ENCODE measurements around the gene ZHX3. TPM values are rescaled to one million over a fixed set of nuclear protein-coding genes. Genes with fewer than 3 reads are reported as not detected.
A peak's percentile ranks its signal among the peaks of the same experiment; 100 is the strongest.

Gene ZHX3
- total and polyA plus RNA-seq, 7 donors: 3.6 to 69.0 (median 39.2) TPM

DNA sequence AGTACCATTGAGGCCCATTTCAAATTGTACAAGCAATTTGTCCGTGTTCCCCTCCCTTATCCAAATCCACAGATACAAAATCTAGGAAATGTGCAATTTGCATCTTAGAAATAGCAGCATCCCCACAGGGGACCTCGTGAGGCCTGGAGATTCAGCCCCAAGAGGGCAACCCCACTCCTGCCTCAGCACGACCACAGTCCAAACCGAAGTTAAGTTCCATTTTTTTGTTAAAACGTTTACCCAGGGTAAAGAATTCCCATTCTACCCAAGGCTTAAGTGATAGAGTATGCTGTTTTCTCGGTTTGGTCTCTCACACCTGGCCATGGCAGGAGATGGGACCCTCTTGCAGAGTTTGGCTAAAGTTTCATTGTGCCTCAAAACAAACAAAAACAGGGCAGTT is 139.0 kb downstream of the ZHX3 start:
- Histone ChIP-seq H3K36me3 (peaks cover 0 to 30% (median 8%) of the 10 kb centered on the region in 4 donors), H3K4me1 (peaks cover 0 to 65% (median 63%) of the 10 kb centered on the region in 4 donors), H3K9me3 (no peaks in the 10 kb centered on the region), H3K27ac (peak overlapping the region; percentile 74 to 83 (median 80)), H3K27me3 (no peaks in the 10 kb centered on the region), H3K4me3 (no peak overlapping the region)
- intact Hi-C loops (cut with DNase I): loop anchor here (10.0 kb wide), 1 partner anchor 236 kb away; no protein-coding TSS in a partner anchor
- WGBS, 2 donors: 84 to 85% methylated on average over 6 of the region's 6 CpGs
- TF ChIP-seq, protein P1, sequence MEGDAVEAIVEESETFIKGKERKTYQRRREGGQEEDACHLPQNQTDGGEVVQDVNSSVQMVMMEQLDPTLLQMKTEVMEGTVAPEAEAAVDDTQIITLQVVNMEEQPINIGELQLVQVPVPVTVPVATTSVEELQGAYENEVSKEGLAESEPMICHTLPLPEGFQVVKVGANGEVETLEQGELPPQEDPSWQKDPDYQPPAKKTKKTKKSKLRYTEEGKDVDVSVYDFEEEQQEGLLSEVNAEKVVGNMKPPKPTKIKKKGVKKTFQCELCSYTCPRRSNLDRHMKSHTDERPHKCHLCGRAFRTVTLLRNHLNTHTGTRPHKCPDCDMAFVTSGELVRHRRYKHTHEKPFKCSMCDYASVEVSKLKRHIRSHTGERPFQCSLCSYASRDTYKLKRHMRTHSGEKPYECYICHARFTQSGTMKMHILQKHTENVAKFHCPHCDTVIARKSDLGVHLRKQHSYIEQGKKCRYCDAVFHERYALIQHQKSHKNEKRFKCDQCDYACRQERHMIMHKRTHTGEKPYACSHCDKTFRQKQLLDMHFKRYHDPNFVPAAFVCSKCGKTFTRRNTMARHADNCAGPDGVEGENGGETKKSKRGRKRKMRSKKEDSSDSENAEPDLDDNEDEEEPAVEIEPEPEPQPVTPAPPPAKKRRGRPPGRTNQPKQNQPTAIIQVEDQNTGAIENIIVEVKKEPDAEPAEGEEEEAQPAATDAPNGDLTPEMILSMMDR (IDR thresholded peaks at IDR 0.05): no peak
- no peak for TF ChIP-seq EP300 (IDR thresholded peaks at IDR 0.05)
- TF ChIP-seq POLR2AphosphoS5 (IDR thresholded peaks at IDR 0.05): no peak
- no peak for TF ChIP-seq POLR2A (IDR thresholded peaks at IDR 0.05)
- DNase-seq: no peak

DNA sequence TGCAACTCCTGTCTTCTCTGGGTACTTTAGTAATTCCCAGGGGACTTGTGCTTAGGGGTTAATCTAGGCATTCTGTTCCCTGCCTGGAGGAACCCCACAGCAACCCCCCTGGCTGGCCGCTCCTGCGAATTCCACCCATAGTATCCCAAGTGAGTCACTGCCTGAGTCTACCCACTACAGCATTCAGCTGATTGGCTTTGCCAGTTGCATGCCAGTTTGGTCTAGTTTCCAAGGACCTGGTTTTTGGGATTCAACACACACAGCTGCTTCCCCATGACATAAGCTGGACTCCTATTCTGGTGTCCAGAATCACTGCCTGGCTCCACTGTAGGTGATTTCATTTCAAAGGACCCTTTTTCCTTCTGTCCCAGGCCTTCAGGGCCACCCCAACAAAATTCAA is 139.9 kb downstream of the ZHX3 start:
- Histone ChIP-seq H3K36me3 (peaks cover 3 to 25% (median 8%) of the 10 kb centered on the region in 4 donors), H3K9me3 (no peaks in the 10 kb centered on the region), H3K4me1 (peaks cover 0 to 73% (median 71%) of the 10 kb centered on the region in 4 donors), H3K4me3 (no peak overlapping the region), H3K27me3 (no peaks in the 10 kb centered on the region), H3K27ac (peak overlapping the region; percentile 74 to 83 (median 80))
- no peak for DNase-seq
- 82 to 87% methylated on average over 2 of the region's 2 CpGs for WGBS, 2 donors
- TF ChIP-seq POLR2AphosphoS5 (IDR thresholded peaks at IDR 0.05): peak in 1 of 4 donors; percentile 34
- peak in 1 of 4 donors; percentile 18 for TF ChIP-seq EP300 (IDR thresholded peaks at IDR 0.05)
- TF ChIP-seq POLR2A (IDR thresholded peaks at IDR 0.05): no peak
- intact Hi-C loops (cut with DNase I): loop anchor here (10.0 kb wide), 1 partner anchor 237 kb away; no protein-coding TSS in a partner anchor

DNA sequence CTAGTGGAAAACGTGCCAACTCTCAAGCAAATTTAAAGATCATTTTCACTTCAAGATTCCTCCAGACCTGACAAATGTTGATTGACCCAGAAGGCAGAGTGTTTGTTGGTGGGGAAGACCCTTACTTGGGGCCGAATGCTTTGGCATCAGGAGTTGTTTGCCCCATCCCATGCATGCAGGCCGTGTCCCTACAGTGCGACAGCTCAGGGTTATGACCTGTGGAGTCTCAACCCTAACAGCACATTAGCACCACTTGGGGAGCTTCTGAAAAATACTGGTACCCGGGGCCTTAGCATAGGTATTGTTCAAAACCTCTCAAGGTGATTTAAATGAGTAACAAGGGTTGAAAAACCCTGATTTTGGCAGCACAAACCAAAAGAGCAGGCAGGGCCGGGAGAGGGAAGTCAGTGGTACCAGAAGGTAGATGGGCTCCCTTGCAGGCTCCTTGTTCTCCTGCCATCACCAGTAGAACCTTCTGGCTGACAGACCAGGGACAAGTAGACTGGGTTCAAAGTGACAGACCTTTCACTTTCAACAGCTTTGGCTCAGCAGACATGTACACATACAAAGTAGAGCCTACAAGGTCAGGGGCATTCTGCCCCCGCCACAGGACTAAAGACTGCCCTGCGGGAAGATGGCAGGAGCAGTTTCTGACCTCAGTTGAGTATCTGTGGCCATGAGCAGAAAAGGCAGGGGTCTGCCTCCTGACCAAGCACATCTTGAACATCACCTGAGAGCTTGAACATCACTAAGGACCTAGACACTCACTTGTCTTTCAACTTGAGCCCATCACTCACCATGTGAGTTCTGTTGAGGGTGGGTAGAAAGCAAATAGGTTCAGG is 140.6 kb downstream of the ZHX3 start:
- DNase-seq: no peak
- H3K27ac ChIP-seq: peak overlapping the region; percentile 74 to 83 (median 80)
- intact Hi-C loops (cut with DNase I): loop anchor here (10.0 kb wide), 1 partner anchor 238 kb away; no protein-coding TSS in a partner anchor
- 87 to 90% methylated on average over 8 of the region's 8 CpGs for WGBS, 2 donors
- TF ChIP-seq POLR2AphosphoS5 (IDR thresholded peaks at IDR 0.05) (no peak), EP300 (IDR thresholded peaks at IDR 0.05) (no peak), POLR2A (IDR thresholded peaks at IDR 0.05) (no peak)
- TF ChIP-seq, protein P1 (IDR thresholded peaks at IDR 0.05): no peak
- H3K36me3 ChIP-seq: peaks cover 4 to 27% (median 6%) of the 10 kb centered on the region in 4 donors
- H3K27me3 ChIP-seq: no peaks in the 10 kb centered on the region
- H3K4me1 ChIP-seq: peaks cover 0 to 80% (median 78%) of the 10 kb centered on the region in 4 donors
- H3K4me3 ChIP-seq: no peak overlapping the region
- H3K9me3 ChIP-seq: no peaks in the 10 kb centered on the region

DNA sequence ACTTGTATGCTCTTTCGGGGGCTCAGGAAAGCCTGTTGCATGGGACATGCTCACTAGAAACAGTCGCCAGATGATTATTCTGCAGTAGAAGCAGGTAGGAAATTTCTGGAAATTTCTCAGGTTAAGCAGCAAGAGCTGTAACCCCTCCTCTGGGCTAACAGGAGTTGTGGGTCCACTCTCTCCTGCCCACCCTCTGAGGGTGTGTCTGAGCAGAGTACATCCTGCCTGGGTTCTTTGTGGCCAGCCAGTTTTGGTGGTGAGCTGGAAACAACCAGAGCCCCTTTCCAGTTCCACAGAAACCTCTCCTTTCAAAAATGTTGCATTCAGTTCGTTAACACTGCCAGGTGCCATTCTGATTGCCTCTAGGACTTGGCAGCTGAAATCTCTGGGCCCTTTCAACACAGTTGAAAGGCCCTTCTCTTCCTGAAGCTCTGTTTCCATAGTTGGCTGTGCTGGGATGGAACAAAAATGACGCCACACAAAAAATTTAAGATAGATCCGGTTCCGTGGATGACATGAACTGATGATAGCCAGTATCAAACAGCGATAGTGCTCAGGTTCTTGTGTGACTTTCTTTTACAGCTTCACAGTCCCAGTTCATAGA is 141.7 kb downstream of the ZHX3 start:
- 91 to 92% methylated on average over 7 of the region's 7 CpGs for WGBS, 2 donors
- intact Hi-C loops (cut with DNase I): loop anchor here (10.0 kb wide), 1 partner anchor 239 kb away; no protein-coding TSS in a partner anchor
- no peak for DNase-seq
- Histone ChIP-seq H3K4me1 (peaks cover 0 to 84% (median 81%) of the 10 kb centered on the region in 4 donors), H3K36me3 (peaks cover 4 to 36% (median 7%) of the 10 kb centered on the region in 4 donors), H3K4me3 (no peak overlapping the region), H3K27me3 (no peaks in the 10 kb centered on the region), H3K27ac (peak overlapping the region; percentile 74 to 83 (median 80)), H3K9me3 (no peaks in the 10 kb centered on the region)
- TF ChIP-seq, protein P1 (IDR thresholded peaks at IDR 0.05): no peak
- TF ChIP-seq EP300 (IDR thresholded peaks at IDR 0.05) (no peak), POLR2AphosphoS5 (IDR thresholded peaks at IDR 0.05) (no peak), POLR2A (IDR thresholded peaks at IDR 0.05) (no peak)
